GM23248 (cell line): Measurements from ENCODE around the gene FAM3D. TPM values are rescaled to one million over a fixed set of nuclear protein-coding genes. Genes with fewer than 3 reads are reported as not detected.
"Not testable (repeated sequence)": the region's sequence is repeated elsewhere in the genome, so short reads cannot be mapped to it uniquely, and the experiment has no call there.

Experiments
- DNase-seq: peaks from one replicate; pipeline ENCODE4 v3.0.0-alpha.2; 2015
- H2AFZ ChIP-seq: fragments of 200-600 bp; sonication (generic); 2 replicates; pipeline ENCODE4 v1.6.1; 2016; ENCODE audit warnings: antibody characterized with exemption
- H3F3A ChIP-seq: fragments of 200-600 bp; sonication (generic); 2 replicates; pipeline ENCODE4 v1.6.1; 2016; ENCODE audit warnings: mild to moderate bottlenecking, antibody characterized with exemption, mixed run types; ENCODE audit not compliant: insufficient read depth
- H3K27ac ChIP-seq: fragments of 200-600 bp; sonication (generic); 2 replicates; pipeline ENCODE4 v1.5.1; 2016; ENCODE audit warnings: mild to moderate bottlenecking
- H3K27me3 ChIP-seq: fragments of 200-600 bp; sonication (generic); replicated peaks from 2 replicates; pipeline ENCODE4 v1.6.1; 2016; ENCODE audit warnings: mild to moderate bottlenecking; ENCODE audit not compliant: insufficient read depth
- H3K36me3 ChIP-seq: fragments of 200-600 bp; sonication (generic); 2 replicates; pipeline ENCODE4 v1.6.1; 2016; ENCODE audit warnings: low read depth, mild to moderate bottlenecking
- H3K4me1 ChIP-seq: fragments of 200-600 bp; sonication (generic); 2 replicates; pipeline ENCODE4 v1.6.1; 2016; ENCODE audit warnings: mild to moderate bottlenecking; ENCODE audit not compliant: insufficient read depth
- H3K4me2 ChIP-seq: fragments of 200-600 bp; sonication (generic); one replicate; pipeline ENCODE4 v1.6.1; 2016; ENCODE audit warnings: mild to moderate bottlenecking; ENCODE audit not compliant: unreplicated experiment
- H3K4me3 ChIP-seq: fragments of 200-600 bp; sonication (generic); 2 replicates; pipeline ENCODE4 v1.5.1; 2016; ENCODE audit warnings: mild to moderate bottlenecking
- H3K79me2 ChIP-seq: fragments of 200-600 bp; sonication (generic); 2 replicates; pipeline ENCODE4 v1.6.1; 2016; ENCODE audit warnings: mild to moderate bottlenecking; ENCODE audit not compliant: insufficient read depth
- H3K9ac ChIP-seq: fragments of 200-600 bp; sonication (generic); 2 replicates; pipeline ENCODE4 v1.6.1; 2016; ENCODE audit warnings: mild to moderate bottlenecking
- H3K9me2 ChIP-seq: fragments of 200-600 bp; sonication (generic); 2 replicates; pipeline ENCODE4 v1.6.1; 2016; ENCODE audit warnings: mixed run types, mild to moderate bottlenecking, moderate library complexity; ENCODE audit not compliant: insufficient read depth
- H3K9me3 ChIP-seq: fragments of 200-600 bp; sonication (generic); one replicate; pipeline ENCODE4 v1.6.1; 2017; ENCODE audit warnings: low read depth
- H4K20me1 ChIP-seq: fragments of 200-600 bp; sonication (generic); 2 replicates; pipeline ENCODE4 v1.6.0; 2016; ENCODE audit not compliant: insufficient read depth
- EZH2 ChIP-seq: fragments of 200-600 bp; sonication (generic); IDR thresholded peaks from 2 replicates; pipeline ENCODE4 v1.6.1; 2018; ENCODE audit warnings: antibody characterized with exemption, mild to moderate bottlenecking; ENCODE audit not compliant: insufficient read depth, poor library complexity, severe bottlenecking
- EZH2phosphoT487 ChIP-seq: fragments of 200-600 bp; sonication (generic); IDR thresholded peaks from 2 replicates; pipeline ENCODE4 v1.6.1; 2018; ENCODE audit warnings: antibody characterized with exemption, moderate library complexity, mild to moderate bottlenecking, low read depth; ENCODE audit not compliant: insufficient read depth
- WGBS, 2 experiments: methylation state at CpG; one replicate each; pipeline ENCODE4 v1.1.6; 2015 to 2017; ENCODE audit warnings: low lambda C conversion rate in 2 of 2, low coverage in 1 of 2; ENCODE audit errors: missing lambda C conversion rate in 2 of 2; 5-methylcytosine and 5-hydroxymethylcytosine counted together
- in situ Hi-C: fragments of 300-500 bp; cut with MboI; formaldehyde crosslinking; loops from 2 replicates; pipeline ENCODE4 v1.15.0; 2020
- polyA plus RNA-seq: library from polyadenylated mRNA; unstranded; fragments of >200 nt; fragmentation: Nextera tagmentation; extraction: Ambion mirVana; gene quantifications from 2 replicates; pipeline ENCODE4 v1.2.1, GENCODE V29; 2016
- total RNA-seq: library from RNA; depleted of rRNA; stranded (reverse); fragments of >200 nt; shearing (Covaris generic); gene quantifications from 2 replicates; pipeline ENCODE4 v1.2.3, GENCODE V29; 2014

The FAM3D gene
- total and polyA plus RNA-seq, 2 experiments from 2014 or later = not detected

GRCh38 chr3:58681863-58682262, 15.3 kb upstream of the FAM3D start:
- Histone ChIP-seq H3K9me3 (no peaks in the 10 kb centered on the region), H3K9ac (no peak overlapping the region), H3K9me2 (no peaks in the 10 kb centered on the region), H3K27me3 (peaks cover 15% of the 10 kb centered on the region), H3K36me3 (no peaks in the 10 kb centered on the region), H3K4me3 (no peak overlapping the region), H3F3A (0 out of 2 replicates have a peak, but pooled peaks cover 5% of the 10 kb centered on the region), H2AFZ (no peak overlapping the region), H3K79me2 (no peaks in the 10 kb centered on the region), H3K4me1 (no peaks in the 10 kb centered on the region), H3K27ac (no peak overlapping the region), H3K4me2 (no peak overlapping the region), H4K20me1 (no peaks in the 10 kb centered on the region)
- WGBS, 2 experiments = 63 to 66% methylated on average over 2 of the region's 2 CpGs
- no peak for TF ChIP-seq EZH2phosphoT487
- TF ChIP-seq EZH2 = no peak
- DNase-seq = no peak
- in situ Hi-C loops = no loop called here

- Histone ChIP-seq H3K27ac (no peak overlapping the region), H3K27me3 (peaks cover 15% of the 10 kb centered on the region), H3K36me3 (no peaks in the 10 kb centered on the region), H3K4me1 (no peaks in the 10 kb centered on the region), H3K9me2 (no peaks in the 10 kb centered on the region), H3K9ac (no peak overlapping the region), H3K79me2 (no peaks in the 10 kb centered on the region), H3F3A (0 out of 2 replicates have a peak, but pooled peaks cover 5% of the 10 kb centered on the region), H3K9me3 (no peaks in the 10 kb centered on the region), H3K4me2 (no peak overlapping the region), H2AFZ (no peak overlapping the region), H4K20me1 (no peaks in the 10 kb centered on the region), H3K4me3 (no peak overlapping the region)
- WGBS, 2 experiments = 58 to 60% methylated on average over 9 of the region's 9 CpGs
- TF ChIP-seq EZH2 (no peak), EZH2phosphoT487 (no peak)
- in situ Hi-C loops = no loop called here
- DNase-seq = no peak
These were observed 14.4 kb upstream of the FAM3D start for GRCh38 chr3:58680879-58681525.

GRCh38 chr3:58679974-58680666, 13.5 kb upstream of the FAM3D start:
- Histone ChIP-seq H2AFZ (no peak overlapping the region), H3K4me1 (no peaks in the 10 kb centered on the region), H3K9me3 (no peaks in the 10 kb centered on the region), H3K9me2 (no peaks in the 10 kb centered on the region), H3K27me3 (peaks cover 15% of the 10 kb centered on the region), H3K4me3 (no peak overlapping the region), H4K20me1 (no peaks in the 10 kb centered on the region), H3K36me3 (no peaks in the 10 kb centered on the region), H3K79me2 (no peaks in the 10 kb centered on the region), H3F3A (0 out of 2 replicates have a peak, but pooled peaks cover 5% of the 10 kb centered on the region), H3K9ac (no peak overlapping the region), H3K4me2 (no peak overlapping the region), H3K27ac (no peak overlapping the region)
- no peak for DNase-seq
- WGBS, 2 experiments = 29 to 35% methylated on average over 6 of the region's 6 CpGs
- TF ChIP-seq EZH2phosphoT487 = no peak
- no peak for TF ChIP-seq EZH2
- in situ Hi-C loops = no loop called here

- Histone ChIP-seq H4K20me1 (no peaks in the 10 kb centered on the region), H3F3A (0 out of 2 replicates have a peak, but pooled peaks cover 5% of the 10 kb centered on the region), H3K79me2 (no peaks in the 10 kb centered on the region), H3K9me2 (no peaks in the 10 kb centered on the region), H3K36me3 (no peaks in the 10 kb centered on the region), H2AFZ (no peak overlapping the region), H3K4me3 (no peak overlapping the region), H3K4me1 (no peaks in the 10 kb centered on the region), H3K27ac (no peak overlapping the region), H3K4me2 (no peak overlapping the region), H3K27me3 (peaks cover 15% of the 10 kb centered on the region), H3K9me3 (no peaks in the 10 kb centered on the region), H3K9ac (no peak overlapping the region)
- TF ChIP-seq EZH2 (no peak), EZH2phosphoT487 (no peak)
- in situ Hi-C loops = no loop called here
- DNase-seq = no peak
- 0 to 7% methylated on average over 6 of the region's 6 CpGs for WGBS, 2 experiments
These were observed 12.9 kb upstream of the FAM3D start for GRCh38 chr3:58679446-58679845.

DNA sequence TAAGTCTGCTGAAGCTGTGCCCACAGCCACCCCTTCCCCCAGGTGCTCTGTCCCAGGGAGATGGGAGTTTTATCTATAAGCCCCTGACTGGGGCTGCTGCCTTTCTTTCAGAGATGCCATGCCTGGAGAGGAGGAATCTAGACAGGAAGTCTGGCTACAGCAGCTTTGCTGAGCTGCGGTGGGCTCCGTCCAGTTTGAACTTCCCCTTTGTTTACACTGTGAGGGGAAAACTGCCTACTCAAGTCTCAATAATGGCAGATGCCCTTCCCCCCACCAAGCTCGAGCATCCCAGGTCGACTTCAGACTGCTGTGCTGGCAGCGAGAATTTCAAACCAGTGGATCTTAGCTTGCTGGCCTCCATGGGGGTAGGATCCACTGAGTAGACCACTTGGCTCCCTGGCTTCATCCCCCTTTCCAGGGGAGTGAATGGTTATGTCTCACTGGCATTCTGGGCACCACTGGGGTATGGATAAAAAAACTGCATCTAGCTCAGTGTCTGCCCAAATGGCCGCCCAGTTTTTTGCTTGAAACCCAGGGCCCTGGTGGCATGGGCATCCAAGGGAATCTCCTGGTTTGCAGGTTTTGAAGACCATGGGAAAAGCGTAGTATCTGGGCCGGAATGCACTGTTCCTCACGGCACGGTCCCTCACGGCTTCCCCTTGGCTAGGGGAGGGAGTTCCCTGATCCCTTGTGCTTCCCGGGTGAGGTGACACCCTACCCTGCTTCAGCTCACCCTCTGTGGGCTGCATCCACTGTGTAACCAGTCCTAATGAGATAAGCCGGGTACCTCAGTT, 11.8 kb upstream of the FAM3D start:
- H3K27ac ChIP-seq, H3K79me2 ChIP-seq, H3K9me3 ChIP-seq, in situ Hi-C loops, H4K20me1 ChIP-seq, H3K9ac ChIP-seq, DNase-seq, H2AFZ ChIP-seq, H3K4me2 ChIP-seq, H3K4me3 ChIP-seq, H3K36me3 ChIP-seq, H3K4me1 ChIP-seq, H3F3A ChIP-seq, H3K9me2 ChIP-seq: not testable (repeated sequence)
- H3K27me3 ChIP-seq = peaks cover 15% of the 10 kb centered on the region
- 55 to 56% methylated on average over 13 of the region's 13 CpGs for WGBS, 2 experiments
